SK-N-SH treated with all-trans-retinoic acid at 6 μM for 48 hours (cell line): ENCODE measurements around the gene FAM210A.

Experiments used
- ATAC-seq: fragments of 200-7000 bp; cut with Tn5 transposase; 3 replicates; pipeline ENCODE4 v1.9.1; 2020; ENCODE audit warnings: mild to moderate bottlenecking, moderate library complexity
- ARNTL ChIP-seq: fragments of 450-650 bp; formaldehyde crosslinking; IDR thresholded peaks from 2 replicates; pipeline ENCODE4 v1.5.0; 2020; ENCODE audit warnings: low read depth, mild to moderate bottlenecking, moderate library complexity, borderline replicate concordance
- BACH2 ChIP-seq: fragments of 250-450 bp; sonication (Bioruptor Pico); IDR thresholded peaks from 2 replicates; pipeline ENCODE4 v1.9.0; 2021; ENCODE audit warnings: mild to moderate bottlenecking, borderline replicate concordance
- CSDC2 ChIP-seq: fragments of 250-450 bp; sonication (Bioruptor Pico); IDR thresholded peaks from 2 replicates; pipeline ENCODE4 v1.5.0; 2020; ENCODE audit warnings: mild to moderate bottlenecking, moderate library complexity
- ESRRG ChIP-seq: fragments of 250-450 bp; sonication (Bioruptor Pico); IDR thresholded peaks from 2 replicates; pipeline ENCODE4 v1.6.1; 2021; ENCODE audit warnings: mild to moderate bottlenecking
- GLIS3 ChIP-seq: fragments of 250-450 bp; sonication (Bioruptor Pico); IDR thresholded peaks from 2 replicates; pipeline ENCODE4 v1.5.0; 2020; ENCODE audit warnings: mild to moderate bottlenecking, moderate library complexity
- ISL1 ChIP-seq: fragments of 250-450 bp; sonication (Bioruptor Pico); IDR thresholded peaks from 2 replicates; pipeline ENCODE4 v2.1.2; 2022; ENCODE audit warnings: mild to moderate bottlenecking, moderate library complexity
- OSR1 ChIP-seq: fragments of 250-450 bp; sonication (Bioruptor Pico); IDR thresholded peaks from 2 replicates; pipeline ENCODE4 v1.8.0; 2022; ENCODE audit warnings: moderate library complexity, mild to moderate bottlenecking, inconsistent platforms
- PPARA ChIP-seq: fragments of 250-450 bp; sonication (Bioruptor Pico); IDR thresholded peaks from 2 replicates; pipeline ENCODE4 v1.5.0; 2020; ENCODE audit warnings: mild to moderate bottlenecking, borderline replicate concordance
- RARB ChIP-seq: fragments of 250-450 bp; sonication (Bioruptor Pico); IDR thresholded peaks from 2 replicates; pipeline ENCODE4 v1.8.0; 2021; ENCODE audit warnings: mild to moderate bottlenecking, moderate library complexity
- SNAI2 ChIP-seq: fragments of 250-450 bp; sonication (Bioruptor Pico); IDR thresholded peaks from 2 replicates; pipeline ENCODE4 v1.5.0; 2020; ENCODE audit warnings: mild to moderate bottlenecking, moderate library complexity
- TCF4 ChIP-seq: fragments of 250-450 bp; sonication (Bioruptor Pico); IDR thresholded peaks from 2 replicates; pipeline ENCODE4 v1.8.0; 2021; ENCODE audit warnings: mild to moderate bottlenecking, moderate library complexity, borderline replicate concordance
- TOX ChIP-seq: fragments of 250-450 bp; sonication (Bioruptor Pico); IDR thresholded peaks from 2 replicates; pipeline ENCODE4 v1.8.0; 2021; ENCODE audit warnings: mild to moderate bottlenecking, moderate library complexity, borderline replicate concordance
- ZC3H10 ChIP-seq: fragments of 250-450 bp; sonication (Bioruptor Pico); IDR thresholded peaks from 2 replicates; pipeline ENCODE4 v1.5.1; 2021; ENCODE audit warnings: mild to moderate bottlenecking, moderate library complexity
- ZFP3 ChIP-seq: fragments of 250-450 bp; sonication (Bioruptor Pico); IDR thresholded peaks from 2 replicates; pipeline ENCODE4 v1.5.0; 2020; ENCODE audit warnings: mild to moderate bottlenecking, moderate library complexity
- ZFP30 ChIP-seq: fragments of 450-650 bp; formaldehyde crosslinking; IDR thresholded peaks from 2 replicates; pipeline ENCODE4 v1.5.0; 2022; ENCODE audit warnings: mild to moderate bottlenecking, moderate library complexity
- ZNF565 ChIP-seq: fragments of 450-650 bp; formaldehyde crosslinking; conservative IDR thresholded peaks from 2 replicates; pipeline ENCODE4 v1.5.0; 2020; ENCODE audit warnings: low read depth, mild to moderate bottlenecking, moderate library complexity
- ZNF70 ChIP-seq: fragments of 450-650 bp; formaldehyde crosslinking; IDR thresholded peaks from 2 replicates; pipeline ENCODE4 v1.5.0; 2020; ENCODE audit warnings: mild to moderate bottlenecking, moderate library complexity
- ZNF8 ChIP-seq: fragments of 450-650 bp; formaldehyde crosslinking; IDR thresholded peaks from 2 replicates; pipeline ENCODE4 v1.5.0; 2020; ENCODE audit warnings: mild to moderate bottlenecking, moderate library complexity
- TF ChIP-seq, protein P1 (sequence below): fragments of 250-450 bp; sonication (Bioruptor Pico); IDR thresholded peaks from 2 replicates; pipeline ENCODE4 v1.8.0; 2021; ENCODE audit warnings: low read depth, mild to moderate bottlenecking, moderate library complexity, borderline replicate concordance
- TF ChIP-seq, protein P2 (sequence below): fragments of 250-450 bp; sonication (Bioruptor Pico); IDR thresholded peaks from 2 replicates; pipeline ENCODE4 v1.8.0; 2020; ENCODE audit warnings: mild to moderate bottlenecking, moderate library complexity, borderline replicate concordance
- TF ChIP-seq, protein P3 (sequence below): fragments of 250-450 bp; sonication (Bioruptor Pico); IDR thresholded peaks from 2 replicates; pipeline ENCODE4 v1.5.1; 2020; ENCODE audit warnings: low read depth, mild to moderate bottlenecking, moderate library complexity
- TF ChIP-seq, protein P4 (sequence below): fragments of 250-450 bp; sonication (Bioruptor Pico); IDR thresholded peaks from 2 replicates; pipeline ENCODE4 v1.5.1; 2021; ENCODE audit warnings: mild to moderate bottlenecking, moderate library complexity

FAM210A gene

DNA sequence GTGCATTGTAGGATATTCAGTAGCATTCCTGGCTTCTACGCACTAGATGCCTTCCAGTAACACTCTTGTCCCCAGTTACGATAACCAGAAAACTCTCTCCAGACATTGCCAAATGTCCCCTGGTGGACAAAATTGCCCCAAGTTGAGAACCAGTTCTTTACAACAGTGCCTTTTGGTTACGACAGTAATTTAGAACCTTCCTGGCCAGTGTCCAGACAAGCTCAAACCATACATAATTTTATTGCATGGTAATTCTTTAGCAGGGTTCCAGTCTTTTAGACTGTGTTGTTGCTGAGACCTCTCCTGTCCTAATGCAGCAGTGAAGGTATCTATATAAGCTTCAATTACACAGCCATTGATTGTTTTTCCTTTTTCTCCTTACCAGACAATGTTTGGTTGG lies 20.3 kb upstream of the FAM210A start:
- no peak for ATAC-seq
- TF ChIP-seq TOX (no peak), ZNF8 (CRISPR knock-in tag) (no peak), ZFP3 (CRISPR knock-in tag) (no peak), ISL1 (CRISPR knock-in tag) (no peak), ZFP30 (CRISPR knock-in tag) (no peak), CSDC2 (CRISPR knock-in tag) (no peak), RARB (CRISPR knock-in tag) (no peak), ARNTL (no peak), ESRRG (no peak), BACH2 (CRISPR knock-in tag) (no peak), ZC3H10 (CRISPR knock-in tag) (no peak), TCF4 (CRISPR knock-in tag) (no peak), SNAI2 (CRISPR knock-in tag) (no peak), GLIS3 (no peak)
- TF ChIP-seq, protein P1, sequence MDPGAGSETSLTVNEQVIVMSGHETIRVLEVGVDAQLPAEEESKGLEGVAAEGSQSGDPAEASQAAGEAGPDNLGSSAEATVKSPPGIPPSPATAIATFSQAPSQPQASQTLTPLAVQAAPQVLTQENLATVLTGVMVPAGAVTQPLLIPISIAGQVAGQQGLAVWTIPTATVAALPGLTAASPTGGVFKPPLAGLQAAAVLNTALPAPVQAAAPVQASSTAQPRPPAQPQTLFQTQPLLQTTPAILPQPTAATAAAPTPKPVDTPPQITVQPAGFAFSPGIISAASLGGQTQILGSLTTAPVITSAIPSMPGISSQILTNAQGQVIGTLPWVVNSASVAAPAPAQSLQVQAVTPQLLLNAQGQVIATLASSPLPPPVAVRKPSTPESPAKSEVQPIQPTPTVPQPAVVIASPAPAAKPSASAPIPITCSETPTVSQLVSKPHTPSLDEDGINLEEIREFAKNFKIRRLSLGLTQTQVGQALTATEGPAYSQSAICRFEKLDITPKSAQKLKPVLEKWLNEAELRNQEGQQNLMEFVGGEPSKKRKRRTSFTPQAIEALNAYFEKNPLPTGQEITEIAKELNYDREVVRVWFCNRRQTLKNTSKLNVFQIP (CRISPR knock-in tag): no peak
- TF ChIP-seq, protein P2, sequence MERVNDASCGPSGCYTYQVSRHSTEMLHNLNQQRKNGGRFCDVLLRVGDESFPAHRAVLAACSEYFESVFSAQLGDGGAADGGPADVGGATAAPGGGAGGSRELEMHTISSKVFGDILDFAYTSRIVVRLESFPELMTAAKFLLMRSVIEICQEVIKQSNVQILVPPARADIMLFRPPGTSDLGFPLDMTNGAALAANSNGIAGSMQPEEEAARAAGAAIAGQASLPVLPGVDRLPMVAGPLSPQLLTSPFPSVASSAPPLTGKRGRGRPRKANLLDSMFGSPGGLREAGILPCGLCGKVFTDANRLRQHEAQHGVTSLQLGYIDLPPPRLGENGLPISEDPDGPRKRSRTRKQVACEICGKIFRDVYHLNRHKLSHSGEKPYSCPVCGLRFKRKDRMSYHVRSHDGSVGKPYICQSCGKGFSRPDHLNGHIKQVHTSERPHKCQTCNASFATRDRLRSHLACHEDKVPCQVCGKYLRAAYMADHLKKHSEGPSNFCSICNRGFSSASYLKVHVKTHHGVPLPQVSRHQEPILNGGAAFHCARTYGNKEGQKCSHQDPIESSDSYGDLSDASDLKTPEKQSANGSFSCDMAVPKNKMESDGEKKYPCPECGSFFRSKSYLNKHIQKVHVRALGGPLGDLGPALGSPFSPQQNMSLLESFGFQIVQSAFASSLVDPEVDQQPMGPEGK: no peak

DNA sequence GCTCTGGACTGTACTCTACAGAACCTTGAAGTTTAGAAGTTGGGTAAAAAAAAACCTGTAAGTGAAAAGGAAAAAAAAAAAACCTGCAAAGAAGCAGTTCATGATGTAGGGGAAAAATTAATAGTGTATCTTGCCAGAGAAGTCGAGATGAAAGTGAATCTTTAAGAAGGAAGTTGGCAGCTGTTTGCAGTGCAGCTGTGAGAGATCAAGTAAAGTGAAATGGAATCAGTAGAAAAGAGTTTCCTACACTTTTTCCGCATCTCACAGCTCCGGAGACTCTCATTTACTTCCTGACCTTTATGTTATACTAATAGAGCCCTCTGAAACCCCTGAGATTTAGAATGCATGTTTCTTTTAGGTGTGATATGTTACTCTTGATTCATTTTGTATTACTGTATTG lies 19.3 kb upstream of the FAM210A start:
- ATAC-seq: no peak
- no peak for TF ChIP-seq OSR1 (CRISPR knock-in tag)
- no peak for TF ChIP-seq CSDC2 (CRISPR knock-in tag)
- TF ChIP-seq ZNF8 (CRISPR knock-in tag): no peak
- TF ChIP-seq, protein P3, sequence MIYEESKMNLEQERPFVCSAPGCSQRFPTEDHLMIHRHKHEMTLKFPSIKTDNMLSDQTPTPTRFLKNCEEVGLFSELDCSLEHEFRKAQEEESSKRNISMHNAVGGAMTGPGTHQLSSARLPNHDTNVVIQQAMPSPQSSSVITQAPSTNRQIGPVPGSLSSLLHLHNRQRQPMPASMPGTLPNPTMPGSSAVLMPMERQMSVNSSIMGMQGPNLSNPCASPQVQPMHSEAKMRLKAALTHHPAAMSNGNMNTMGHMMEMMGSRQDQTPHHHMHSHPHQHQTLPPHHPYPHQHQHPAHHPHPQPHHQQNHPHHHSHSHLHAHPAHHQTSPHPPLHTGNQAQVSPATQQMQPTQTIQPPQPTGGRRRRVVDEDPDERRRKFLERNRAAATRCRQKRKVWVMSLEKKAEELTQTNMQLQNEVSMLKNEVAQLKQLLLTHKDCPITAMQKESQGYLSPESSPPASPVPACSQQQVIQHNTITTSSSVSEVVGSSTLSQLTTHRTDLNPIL (CRISPR knock-in tag): no peak
- TF ChIP-seq PPARA (CRISPR knock-in tag): no peak
- TF ChIP-seq, protein P2: no peak
- TF ChIP-seq ZFP30 (CRISPR knock-in tag): no peak
- TF ChIP-seq BACH2 (CRISPR knock-in tag): no peak
- TF ChIP-seq ZNF565 (CRISPR knock-in tag): no peak
- TF ChIP-seq ARNTL: no peak
- no peak for TF ChIP-seq ZFP3 (CRISPR knock-in tag)
- no peak for TF ChIP-seq ISL1 (CRISPR knock-in tag)
- TF ChIP-seq RARB (CRISPR knock-in tag): no peak
- TF ChIP-seq SNAI2 (CRISPR knock-in tag): no peak
- no peak for TF ChIP-seq GLIS3

DNA sequence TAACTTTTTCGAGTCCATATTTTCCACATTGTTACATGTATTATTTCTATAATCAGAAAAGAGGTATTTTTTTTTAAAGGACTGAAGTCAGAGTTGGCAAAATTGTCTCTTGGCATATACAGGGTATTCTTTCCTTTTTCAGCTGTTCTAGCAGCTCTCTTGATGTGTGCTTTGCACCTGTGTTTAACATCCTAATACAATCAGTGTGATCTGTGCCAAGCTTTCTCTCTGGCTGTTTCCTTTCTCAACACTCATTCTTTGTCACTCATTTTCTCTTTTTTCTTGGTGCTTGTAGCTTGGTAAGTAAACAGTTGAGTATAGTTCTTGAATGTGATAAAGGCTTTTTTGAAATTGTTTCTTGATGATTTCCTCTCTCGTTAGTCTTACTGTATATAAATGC lies 9.3 kb upstream of the FAM210A start:
- no peak for ATAC-seq
- TF ChIP-seq TOX: no peak

DNA sequence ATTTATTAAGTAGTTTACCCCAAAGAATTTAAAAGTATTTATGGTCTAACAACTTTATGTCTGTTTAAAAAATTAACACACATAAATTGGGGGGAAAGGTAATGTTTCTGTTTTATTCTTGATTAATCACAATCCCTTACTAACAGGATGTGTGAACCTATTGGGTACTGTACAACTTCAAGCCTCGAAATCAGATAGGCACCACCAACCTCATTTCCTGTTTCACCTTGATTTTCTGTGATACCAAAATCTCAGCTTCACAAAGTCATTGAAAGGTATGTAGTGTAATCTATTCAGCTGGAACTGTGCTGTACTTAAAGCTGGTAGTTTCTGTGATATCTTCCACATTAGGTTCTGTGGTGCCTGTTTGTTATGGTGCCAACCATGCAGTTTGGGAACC lies 4.1 kb upstream of the FAM210A start:
- no peak for TF ChIP-seq PPARA (CRISPR knock-in tag)
- TF ChIP-seq ZC3H10 (CRISPR knock-in tag): no peak
- TF ChIP-seq ZFP30 (CRISPR knock-in tag): no peak
- no peak for TF ChIP-seq ARNTL
- TF ChIP-seq ZNF70: no peak
- no peak for TF ChIP-seq CSDC2 (CRISPR knock-in tag)
- TF ChIP-seq, protein P1 (CRISPR knock-in tag): no peak
- TF ChIP-seq, protein P2: no peak
- TF ChIP-seq ISL1 (CRISPR knock-in tag): no peak
- TF ChIP-seq, protein P4, sequence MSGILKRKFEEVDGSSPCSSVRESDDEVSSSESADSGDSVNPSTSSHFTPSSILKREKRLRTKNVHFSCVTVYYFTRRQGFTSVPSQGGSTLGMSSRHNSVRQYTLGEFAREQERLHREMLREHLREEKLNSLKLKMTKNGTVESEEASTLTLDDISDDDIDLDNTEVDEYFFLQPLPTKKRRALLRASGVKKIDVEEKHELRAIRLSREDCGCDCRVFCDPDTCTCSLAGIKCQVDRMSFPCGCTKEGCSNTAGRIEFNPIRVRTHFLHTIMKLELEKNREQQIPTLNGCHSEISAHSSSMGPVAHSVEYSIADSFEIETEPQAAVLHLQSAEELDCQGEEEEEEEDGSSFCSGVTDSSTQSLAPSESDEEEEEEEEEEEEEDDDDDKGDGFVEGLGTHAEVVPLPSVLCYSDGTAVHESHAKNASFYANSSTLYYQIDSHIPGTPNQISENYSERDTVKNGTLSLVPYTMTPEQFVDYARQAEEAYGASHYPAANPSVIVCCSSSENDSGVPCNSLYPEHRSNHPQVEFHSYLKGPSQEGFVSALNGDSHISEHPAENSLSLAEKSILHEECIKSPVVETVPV: no peak
- TF ChIP-seq, all 23 proteins: peak for 0
- no peak for ATAC-seq
